HUDEP-2 (cell line): ENCODE data around the gene SH3TC2.
A peak's percentile ranks its signal among the peaks of the same experiment; 100 is the strongest.

Experiments used
- DNase-seq, 76 experiments: peaks; one replicate each; lab custom pipeline; 2025; ENCODE audit not compliant: unreplicated experiment in 76 of 76; lab: John Stamatoyannopoulos, UW

SH3TC2 gene

DNA sequence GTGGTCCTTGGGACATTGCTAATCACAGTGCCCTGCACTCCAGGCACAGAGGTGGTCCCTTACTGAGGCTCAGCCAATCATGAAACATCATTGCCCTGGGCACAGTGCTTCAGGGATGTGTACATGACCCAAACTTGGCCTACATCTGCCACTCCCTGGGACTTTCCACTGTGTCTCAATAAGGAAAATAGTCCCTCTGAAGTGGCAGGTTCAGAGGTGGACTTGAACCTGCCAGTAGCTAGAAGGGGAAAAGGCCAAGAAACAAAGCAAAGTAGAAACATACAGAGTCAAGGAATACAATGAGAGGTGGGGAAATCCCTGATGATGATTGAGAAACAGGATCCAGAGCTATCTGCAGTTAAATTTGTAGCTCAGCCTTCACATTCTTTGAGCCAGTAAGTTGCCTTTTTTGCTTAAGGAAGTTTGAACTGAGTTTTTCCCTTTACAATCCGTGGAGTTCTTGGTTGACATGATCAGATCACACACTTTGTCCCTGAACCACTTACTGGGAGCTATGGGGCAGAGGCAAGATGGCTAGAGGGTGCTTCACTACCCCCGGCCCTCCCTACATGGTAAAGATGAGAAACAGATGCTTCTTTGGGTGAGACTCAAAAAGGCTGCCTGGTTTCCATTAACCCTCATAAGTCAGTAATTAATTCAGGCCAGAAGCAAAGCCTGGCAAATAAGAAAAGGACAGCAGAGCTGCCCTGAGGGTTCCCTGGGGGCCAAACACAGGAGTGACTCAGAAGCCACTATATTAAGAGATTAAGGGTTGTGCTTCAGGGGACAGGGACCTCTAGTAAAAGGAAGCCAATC is 57.6 kb downstream of the SH3TC2 start:
- no peak for DNase-seq

- DNase-seq: no peak
Measured at GRCh38 chr5:149004559-149004958, 58.3 kb downstream of the SH3TC2 start.

GRCh38 chr5:149002761-149003689 is 59.8 kb downstream of the SH3TC2 start:
- no peak for DNase-seq

DNA sequence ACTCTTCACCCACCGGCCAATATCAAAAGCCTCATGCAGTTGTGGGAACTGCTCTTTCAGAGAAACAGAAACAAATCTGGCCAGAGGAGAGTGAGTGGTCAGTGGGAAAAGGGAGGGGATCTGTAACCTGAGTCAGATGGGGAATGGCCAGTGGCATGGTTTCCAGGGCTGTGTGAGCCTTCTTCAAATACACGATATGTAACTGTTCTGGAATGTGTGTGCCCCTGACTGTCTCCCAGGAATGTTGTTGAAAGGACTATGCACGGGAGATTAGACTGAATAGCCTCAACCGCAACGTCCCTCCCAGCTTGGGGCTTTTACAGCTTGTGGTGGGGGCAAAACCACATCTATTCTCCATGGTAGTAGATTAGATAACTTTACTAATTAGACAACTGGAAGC is 60.8 kb downstream of the SH3TC2 start:
- no peak for DNase-seq

GRCh38 chr5:149001162-149001561 is 61.7 kb downstream of the SH3TC2 start:
- DNase-seq: no peak

- no peak for DNase-seq
Measured at GRCh38 chr5:148999741-149000140, 63.1 kb downstream of the SH3TC2 start.

- peak in 23 of 76 experiments; percentile 5 to 58 (median 20) for DNase-seq
Measured at GRCh38 chr5:148998174-148998797, 64.6 kb downstream of the SH3TC2 start.

- DNase-seq: no peak
Measured at GRCh38 chr5:148996270-148996669, 66.6 kb downstream of the SH3TC2 start.

GRCh38 chr5:148995791-148996190 is 67.1 kb downstream of the SH3TC2 start:
- DNase-seq: no peak

GRCh38 chr5:148993283-148993936 is 69.5 kb downstream of the SH3TC2 start:
- no peak for DNase-seq

GRCh38 chr5:148992265-148992664 is 70.6 kb downstream of the SH3TC2 start:
- no peak for DNase-seq

- DNase-seq: no peak
Measured at GRCh38 chr5:148991566-148991965, 71.3 kb downstream of the SH3TC2 start.

DNA sequence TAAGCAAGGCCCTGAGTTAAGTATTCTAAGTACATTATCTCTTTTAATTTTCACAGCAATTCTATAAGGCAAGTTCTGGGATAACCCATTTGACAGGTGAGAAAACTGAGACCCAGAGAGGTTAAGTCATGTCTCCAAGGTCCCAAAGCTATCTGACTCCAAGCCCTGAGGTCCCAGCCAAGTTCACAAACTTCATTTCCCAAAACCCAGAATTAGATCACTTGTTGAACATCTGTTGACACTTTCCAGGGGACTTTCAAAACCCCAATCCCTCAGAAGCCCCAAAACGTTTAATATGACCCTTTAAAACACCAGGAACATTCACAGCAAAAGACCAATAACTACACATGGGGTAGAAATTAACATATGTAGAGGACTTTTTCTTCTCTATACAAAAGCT is 72.0 kb downstream of the SH3TC2 start:
- DNase-seq: no peak

- no peak for DNase-seq
Measured at GRCh38 chr5:148989567-148989966, 73.3 kb downstream of the SH3TC2 start.

DNA sequence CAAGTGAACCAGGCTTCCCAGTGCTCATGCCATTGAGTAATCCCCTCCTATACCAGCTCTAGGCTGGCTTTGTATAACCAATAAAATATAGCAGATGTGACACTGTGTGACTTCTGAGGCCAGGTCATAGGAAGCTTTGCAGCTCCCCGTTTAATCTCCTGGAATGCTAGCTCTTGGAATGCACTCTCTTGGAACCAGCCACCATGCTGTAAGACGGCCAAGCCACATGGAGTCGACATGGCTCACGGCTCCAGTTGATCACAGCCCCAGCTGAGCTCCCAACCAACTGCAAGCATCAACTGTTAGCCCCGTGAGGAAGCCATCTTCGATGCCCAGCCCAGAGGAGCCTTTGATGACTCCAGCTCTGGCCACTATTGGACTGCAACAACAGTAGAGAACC is 74.5 kb downstream of the SH3TC2 start:
- DNase-seq: no peak

DNA sequence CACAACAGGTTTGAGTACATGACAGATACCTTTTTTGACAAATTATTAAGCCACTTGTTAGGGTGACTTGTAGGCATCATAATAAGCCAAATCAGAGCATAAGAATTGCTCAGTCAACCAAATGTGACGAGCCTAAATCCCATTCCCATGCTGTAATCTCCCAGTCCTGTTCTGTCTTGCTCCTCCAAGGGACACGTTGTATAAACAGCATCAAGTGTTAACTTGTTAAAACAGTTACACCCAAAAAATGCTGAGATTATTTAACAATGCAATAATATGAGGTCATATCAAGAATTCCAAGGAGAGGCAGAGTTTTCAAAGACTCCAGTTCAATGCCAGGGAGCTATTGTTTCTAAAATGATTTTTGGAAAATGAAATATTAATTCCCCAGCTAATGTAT is 76.2 kb downstream of the SH3TC2 start:
- no peak for DNase-seq

GRCh38 chr5:148984345-148984744 is 78.5 kb downstream of the SH3TC2 start:
- DNase-seq: no peak

- DNase-seq: no peak
Measured at GRCh38 chr5:148981353-148981752, 81.5 kb downstream of the SH3TC2 start.

DNA sequence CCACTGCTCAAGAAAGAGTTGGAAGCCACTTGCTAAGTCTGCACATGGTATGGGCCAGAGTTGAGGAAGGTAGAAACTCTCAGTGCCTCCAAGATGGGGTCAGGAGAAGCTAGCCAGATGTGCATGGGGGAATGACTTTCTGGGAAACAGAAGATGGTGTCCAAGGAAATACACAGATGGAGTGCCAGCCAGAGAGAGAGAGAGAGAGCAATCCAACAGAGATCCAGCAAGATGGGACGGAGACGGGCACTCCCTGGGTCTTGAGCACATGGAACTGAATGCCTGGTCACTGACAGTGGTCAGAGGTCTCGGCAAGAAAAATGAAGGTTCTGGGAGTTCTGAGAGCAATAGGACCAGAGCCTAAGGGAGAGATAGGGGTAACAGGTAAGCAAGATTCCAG is 82.1 kb downstream of the SH3TC2 start:
- no peak for DNase-seq

DNA sequence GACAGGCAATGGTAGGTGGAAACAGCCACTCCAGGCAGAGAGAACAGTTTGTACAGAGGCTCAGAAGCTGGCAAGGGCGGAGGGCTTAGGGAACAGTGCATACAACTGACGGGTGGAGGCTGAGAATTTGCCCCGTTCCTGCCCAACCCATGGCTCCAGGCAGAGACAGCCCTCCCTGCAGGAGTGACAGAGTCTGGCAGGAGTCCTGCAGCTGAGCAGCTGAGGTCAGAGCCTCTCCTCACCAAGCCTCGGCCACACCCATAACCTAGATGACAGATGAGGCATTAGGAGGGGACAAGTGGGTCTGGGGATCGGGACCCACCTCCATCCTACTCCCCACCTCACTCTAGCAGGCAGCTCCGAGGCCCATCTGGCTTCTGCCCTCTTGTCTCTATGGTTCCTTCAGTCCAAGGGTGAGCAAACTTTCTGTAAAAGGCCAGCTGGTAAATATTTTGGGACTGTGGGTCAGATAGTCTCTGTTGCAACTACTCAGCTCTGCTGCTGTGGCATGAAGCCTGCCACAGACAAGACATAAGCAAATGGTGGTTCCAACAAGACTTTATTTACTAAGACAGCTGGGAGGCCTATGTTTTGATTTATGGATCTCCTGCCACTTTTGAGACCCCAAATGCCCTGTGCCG is 83.7 kb downstream of the SH3TC2 start:
- DNase-seq: peak in 2 of 76 experiments; percentile 2 to 14
